GM23338 (cell line): Measurements from ENCODE around the gene C1orf174. TPM values are rescaled to one million over a fixed set of nuclear protein-coding genes. Genes with fewer than 3 reads are reported as not detected.

ENCODE experiments used
- ATAC-seq: fragments of 200-7000 bp; cut with Tn5 transposase; 3 replicates; pipeline ENCODE4 v1.9.1; 2020
- DNase-seq: peaks from one replicate; pipeline ENCODE4 v3.0.0-alpha.2; 2015; ENCODE audit warnings: low spot score
- H2AFZ ChIP-seq: fragments of 200-600 bp; sonication (generic); 2 replicates; pipeline ENCODE4 v1.8.0; 2016; ENCODE audit warnings: antibody characterized with exemption, mild to moderate bottlenecking, moderate library complexity
- H3F3A ChIP-seq: fragments of 200-600 bp; sonication (generic); replicated peaks from 2 replicates; pipeline ENCODE4 v1.8.0; 2017; ENCODE audit warnings: antibody characterized with exemption, mixed run types, low read depth
- H3K27ac ChIP-seq: fragments of 200-600 bp; sonication (generic); 2 replicates; pipeline ENCODE4 v1.6.1; 2016; ENCODE audit warnings: low read depth
- H3K27me3 ChIP-seq: fragments of 200-600 bp; sonication (generic); 2 replicates; pipeline ENCODE4 v1.8.0; 2016; ENCODE audit warnings: mild to moderate bottlenecking, mixed run types, moderate library complexity; ENCODE audit not compliant: insufficient read depth
- H3K36me3 ChIP-seq: fragments of 200-600 bp; sonication (generic); 2 replicates; pipeline ENCODE4 v1.8.0; 2016; ENCODE audit warnings: mild to moderate bottlenecking; ENCODE audit not compliant: insufficient read depth
- H3K4me1 ChIP-seq: fragments of 200-600 bp; sonication (generic); 2 replicates; pipeline ENCODE4 v1.8.0; 2016; ENCODE audit warnings: mild to moderate bottlenecking, moderate library complexity; ENCODE audit not compliant: insufficient read depth
- H3K4me2 ChIP-seq: fragments of 200-600 bp; sonication (generic); 2 replicates; pipeline ENCODE4 v1.7.1; 2017; ENCODE audit warnings: mixed run types
- H3K4me3 ChIP-seq: fragments of 200-600 bp; sonication (generic); 2 replicates; pipeline ENCODE4 v1.6.1; 2016; ENCODE audit warnings: mixed run types
- H3K79me2 ChIP-seq: fragments of 200-600 bp; sonication (generic); replicated peaks from 2 replicates; pipeline ENCODE4 v1.8.0; 2017; ENCODE audit warnings: mild to moderate bottlenecking; ENCODE audit not compliant: insufficient read depth
- H3K9me2 ChIP-seq: fragments of 200-600 bp; sonication (generic); 2 replicates; pipeline ENCODE4 v1.8.0; 2017; ENCODE audit not compliant: insufficient read depth
- H4K20me1 ChIP-seq: fragments of 200-600 bp; sonication (generic); replicated peaks from 2 replicates; pipeline ENCODE4 v1.8.0; 2017; ENCODE audit warnings: mild to moderate bottlenecking; ENCODE audit not compliant: insufficient read depth
- H3K27ac Mint-ChIP-seq: 2 replicates; pipeline ENCODE4 v1.8.0; 2020; ENCODE audit warnings: inconsistent platforms, mild to moderate bottlenecking, moderate library complexity, mixed read lengths
- H3K27me3 Mint-ChIP-seq: 3 replicates; pipeline ENCODE4 v1.8.0; 2022; ENCODE audit warnings: low read depth, mild to moderate bottlenecking, moderate library complexity, mixed read lengths, inconsistent platforms; ENCODE audit not compliant: insufficient read depth, poor library complexity
- H3K36me3 Mint-ChIP-seq: 3 replicates; pipeline ENCODE4 v1.8.0; 2021; ENCODE audit warnings: low read depth, mild to moderate bottlenecking, inconsistent platforms, moderate library complexity, mixed read lengths
- H3K4me1 Mint-ChIP-seq: 3 replicates; pipeline ENCODE4 v1.8.0; 2020; ENCODE audit warnings: mild to moderate bottlenecking, inconsistent platforms, mixed read lengths
- H3K4me3 Mint-ChIP-seq: 3 replicates; pipeline ENCODE4 v1.8.0; 2021; ENCODE audit warnings: moderate library complexity, mild to moderate bottlenecking, inconsistent platforms, mixed read lengths
- H3K9me3 Mint-ChIP-seq: 3 replicates; pipeline ENCODE4 v1.8.0; 2020; ENCODE audit warnings: moderate library complexity, mild to moderate bottlenecking, inconsistent platforms, mixed read lengths
- CREB1 ChIP-seq: fragments of 250-450 bp; sonication (Bioruptor Pico); IDR thresholded peaks from 2 replicates; pipeline ENCODE4 v1.5.0; 2020; ENCODE audit warnings: low read depth, mild to moderate bottlenecking, moderate library complexity
- EZH2 ChIP-seq: fragments of 200-600 bp; sonication (generic); IDR thresholded peaks from one replicate; pipeline ENCODE4 v1.8.0; 2017; ENCODE audit warnings: antibody characterized with exemption, mild to moderate bottlenecking, low read depth; ENCODE audit not compliant: unreplicated experiment
- EZH2phosphoT487 ChIP-seq: fragments of 200-600 bp; sonication (generic); IDR thresholded peaks from one replicate; pipeline ENCODE4 v1.8.1; 2018; ENCODE audit warnings: antibody characterized with exemption; ENCODE audit not compliant: unreplicated experiment
- JUNB ChIP-seq: IDR thresholded peaks from one replicate; pipeline ENCODE4 v1.6.1; 2016; ENCODE audit warnings: antibody characterized with exemption; ENCODE audit not compliant: unreplicated experiment
- NANOG ChIP-seq: IDR thresholded peaks from 2 replicates; pipeline ENCODE4 v1.6.1; 2016; ENCODE audit warnings: antibody characterized with exemption, borderline replicate concordance
- STAT1 ChIP-seq: IDR thresholded peaks from one replicate; pipeline ENCODE4 v1.6.1; 2016; ENCODE audit warnings: antibody characterized with exemption; ENCODE audit not compliant: unreplicated experiment
- ZNF114 ChIP-seq: fragments of 250-450 bp; sonication (Bioruptor Pico); IDR thresholded peaks from 2 replicates; pipeline ENCODE4 v1.5.0; 2020; ENCODE audit warnings: mild to moderate bottlenecking, moderate library complexity
- ZNF331 ChIP-seq: fragments of 250-450 bp; sonication (Bioruptor Pico); IDR thresholded peaks from 2 replicates; pipeline ENCODE4 v1.5.0; 2020; ENCODE audit warnings: low read depth, mild to moderate bottlenecking, moderate library complexity
- polyA plus RNA-seq: library from polyadenylated mRNA; unstranded; fragments of >200 nt; fragmentation: Nextera tagmentation; extraction: Ambion mirVana; gene quantifications from 2 replicates; pipeline ENCODE4 v1.2.1, GENCODE V29; 2016
- total RNA-seq: library from RNA; depleted of rRNA; stranded (reverse); fragments of >200 nt; shearing (Covaris generic); gene quantifications from 2 replicates; pipeline ENCODE4 v1.2.3, GENCODE V29; 2014
- TF ChIP-seq, protein P1 (sequence below): fragments of 250-450 bp; sonication (Bioruptor Pico); IDR thresholded peaks from 2 replicates; pipeline ENCODE4 v1.5.0; 2020; ENCODE audit warnings: mild to moderate bottlenecking, moderate library complexity
- TF ChIP-seq, protein P2 (sequence below), 2 experiments: fragments of 200-600 bp in 1 of 2; sonication (generic) in 1 of 2; conservative IDR thresholded peaks; 2 replicates each; pipeline versions ENCODE4 v1.5.1 to v1.6.1; 2016 to 2017; ENCODE audit warnings: antibody characterized with exemption in 2 of 2, low read depth in 2 of 2, mild to moderate bottlenecking in 2 of 2, moderate library complexity in 1 of 2

Gene C1orf174
- total and polyA plus RNA-seq, 2 experiments from 2014 or later = 28.5 to 28.7 TPM

DNA sequence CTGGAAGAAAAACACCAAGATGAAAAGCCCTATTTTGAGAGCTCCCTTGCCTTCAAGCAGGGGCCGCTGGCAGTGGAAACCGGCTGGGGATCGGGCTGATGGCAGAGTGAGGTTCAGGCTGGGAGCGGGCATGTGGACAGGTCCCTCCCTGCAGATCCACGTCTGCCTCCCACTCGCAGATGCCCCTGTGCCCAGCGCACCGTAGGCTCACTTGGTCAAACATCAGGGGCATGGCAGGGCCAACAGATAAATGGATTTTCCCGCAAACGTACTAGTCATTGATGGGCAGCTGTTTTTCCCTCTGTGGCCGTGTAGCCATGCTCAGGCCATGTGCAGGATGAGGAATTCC lies 6.6 kb upstream of the C1orf174 start (continued):
- TF ChIP-seq, protein P1, sequence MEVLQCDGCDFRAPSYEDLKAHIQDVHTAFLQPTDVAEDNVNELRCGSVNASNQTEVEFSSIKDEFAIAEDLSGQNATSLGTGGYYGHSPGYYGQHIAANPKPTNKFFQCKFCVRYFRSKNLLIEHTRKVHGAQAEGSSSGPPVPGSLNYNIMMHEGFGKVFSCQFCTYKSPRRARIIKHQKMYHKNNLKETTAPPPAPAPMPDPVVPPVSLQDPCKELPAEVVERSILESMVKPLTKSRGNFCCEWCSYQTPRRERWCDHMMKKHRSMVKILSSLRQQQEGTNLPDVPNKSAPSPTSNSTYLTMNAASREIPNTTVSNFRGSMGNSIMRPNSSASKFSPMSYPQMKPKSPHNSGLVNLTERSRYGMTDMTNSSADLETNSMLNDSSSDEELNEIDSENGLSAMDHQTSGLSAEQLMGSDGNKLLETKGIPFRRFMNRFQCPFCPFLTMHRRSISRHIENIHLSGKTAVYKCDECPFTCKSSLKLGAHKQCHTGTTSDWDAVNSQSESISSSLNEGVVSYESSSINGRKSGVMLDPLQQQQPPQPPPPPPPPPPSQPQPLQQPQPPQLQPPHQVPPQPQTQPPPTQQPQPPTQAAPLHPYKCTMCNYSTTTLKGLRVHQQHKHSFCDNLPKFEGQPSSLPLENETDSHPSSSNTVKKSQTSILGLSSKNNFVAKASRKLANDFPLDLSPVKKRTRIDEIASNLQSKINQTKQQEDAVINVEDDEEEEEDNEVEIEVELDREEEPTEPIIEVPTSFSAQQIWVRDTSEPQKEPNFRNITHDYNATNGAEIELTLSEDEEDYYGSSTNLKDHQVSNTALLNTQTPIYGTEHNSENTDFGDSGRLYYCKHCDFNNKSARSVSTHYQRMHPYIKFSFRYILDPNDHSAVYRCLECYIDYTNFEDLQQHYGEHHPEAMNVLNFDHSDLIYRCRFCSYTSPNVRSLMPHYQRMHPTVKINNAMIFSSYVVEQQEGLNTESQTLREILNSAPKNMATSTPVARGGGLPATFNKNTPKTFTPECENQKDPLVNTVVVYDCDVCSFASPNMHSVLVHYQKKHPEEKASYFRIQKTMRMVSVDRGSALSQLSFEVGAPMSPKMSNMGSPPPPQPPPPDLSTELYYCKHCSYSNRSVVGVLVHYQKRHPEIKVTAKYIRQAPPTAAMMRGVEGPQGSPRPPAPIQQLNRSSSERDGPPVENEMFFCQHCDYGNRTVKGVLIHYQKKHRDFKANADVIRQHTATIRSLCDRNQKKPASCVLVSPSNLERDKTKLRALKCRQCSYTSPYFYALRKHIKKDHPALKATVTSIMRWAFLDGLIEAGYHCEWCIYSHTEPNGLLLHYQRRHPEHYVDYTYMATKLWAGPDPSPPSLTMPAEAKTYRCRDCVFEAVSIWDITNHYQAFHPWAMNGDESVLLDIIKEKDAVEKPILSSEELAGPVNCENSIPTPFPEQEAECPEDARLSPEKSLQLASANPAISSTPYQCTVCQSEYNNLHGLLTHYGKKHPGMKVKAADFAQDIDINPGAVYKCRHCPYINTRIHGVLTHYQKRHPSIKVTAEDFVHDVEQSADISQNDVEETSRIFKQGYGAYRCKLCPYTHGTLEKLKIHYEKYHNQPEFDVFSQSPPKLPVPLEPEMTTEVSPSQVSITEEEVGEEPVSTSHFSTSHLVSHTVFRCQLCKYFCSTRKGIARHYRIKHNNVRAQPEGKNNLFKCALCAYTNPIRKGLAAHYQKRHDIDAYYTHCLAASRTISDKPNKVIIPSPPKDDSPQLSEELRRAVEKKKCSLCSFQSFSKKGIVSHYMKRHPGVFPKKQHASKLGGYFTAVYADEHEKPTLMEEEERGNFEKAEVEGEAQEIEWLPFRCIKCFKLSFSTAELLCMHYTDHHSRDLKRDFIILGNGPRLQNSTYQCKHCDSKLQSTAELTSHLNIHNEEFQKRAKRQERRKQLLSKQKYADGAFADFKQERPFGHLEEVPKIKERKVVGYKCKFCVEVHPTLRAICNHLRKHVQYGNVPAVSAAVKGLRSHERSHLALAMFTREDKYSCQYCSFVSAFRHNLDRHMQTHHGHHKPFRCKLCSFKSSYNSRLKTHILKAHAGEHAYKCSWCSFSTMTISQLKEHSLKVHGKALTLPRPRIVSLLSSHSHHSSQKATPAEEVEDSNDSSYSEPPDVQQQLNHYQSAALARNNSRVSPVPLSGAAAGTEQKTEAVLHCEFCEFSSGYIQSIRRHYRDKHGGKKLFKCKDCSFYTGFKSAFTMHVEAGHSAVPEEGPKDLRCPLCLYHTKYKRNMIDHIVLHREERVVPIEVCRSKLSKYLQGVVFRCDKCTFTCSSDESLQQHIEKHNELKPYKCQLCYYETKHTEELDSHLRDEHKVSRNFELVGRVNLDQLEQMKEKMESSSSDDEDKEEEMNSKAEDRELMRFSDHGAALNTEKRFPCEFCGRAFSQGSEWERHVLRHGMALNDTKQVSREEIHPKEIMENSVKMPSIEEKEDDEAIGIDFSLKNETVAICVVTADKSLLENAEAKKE (CRISPR knock-in tag) = no peak
- TF ChIP-seq EZH2 (no peak), NANOG (no peak), EZH2phosphoT487 (no peak), ZNF331 (CRISPR knock-in tag) (no peak), ZNF114 (CRISPR knock-in tag) (no peak), STAT1 (no peak), CREB1 (CRISPR knock-in tag) (no peak)

DNA sequence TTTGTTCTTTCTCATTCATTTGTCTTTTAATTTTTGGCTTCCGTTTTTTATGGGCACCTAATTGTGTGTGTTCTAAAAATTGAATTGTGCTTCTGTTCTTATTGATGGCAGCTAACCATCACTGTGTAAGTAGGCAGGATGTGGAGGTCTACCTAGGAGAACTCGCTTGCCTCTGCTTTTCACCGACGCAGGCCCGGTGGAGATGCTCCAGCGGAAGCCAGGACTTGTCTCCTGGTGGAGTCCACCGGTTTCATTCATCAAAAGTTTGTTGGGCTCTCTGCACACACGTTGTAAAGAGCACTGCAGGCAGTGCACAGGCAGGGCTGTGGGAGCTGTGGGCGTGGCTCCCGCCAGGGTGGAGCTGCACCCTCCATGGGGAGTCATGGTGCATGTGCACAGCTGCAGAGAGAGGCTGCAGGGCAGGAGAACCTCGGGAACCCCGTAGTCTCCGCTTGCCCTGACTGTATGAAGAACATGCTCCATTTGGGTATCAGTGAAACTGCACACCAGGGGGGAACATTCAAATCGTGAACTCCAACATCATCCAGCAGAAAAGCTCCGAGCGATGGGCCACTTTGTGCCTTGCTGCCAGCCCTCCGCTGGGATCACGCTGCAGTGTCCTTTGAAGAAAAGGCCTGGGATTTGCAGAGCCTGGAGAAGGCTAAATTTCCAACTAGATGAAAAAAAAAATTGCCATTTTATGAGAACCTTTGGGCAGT lies 6.0 kb upstream of the C1orf174 start:
- no peaks in the 10 kb centered on the region; the same call in 2 of the 3 replicates for H3K36me3 Mint-ChIP-seq
- DNase-seq = no peak
- no peaks in the 10 kb centered on the region for H3K36me3 ChIP-seq
- H3K27me3 Mint-ChIP-seq = peaks cover 13% of the 10 kb centered on the region
- H3K27ac Mint-ChIP-seq = no peak overlapping the region
- no peaks in the 10 kb centered on the region for H3F3A ChIP-seq
- H3K4me1 Mint-ChIP-seq = peaks cover 22% of the 10 kb centered on the region
- H3K27me3 ChIP-seq = no peaks in the 10 kb centered on the region
- peaks cover 2% of the 10 kb centered on the region; the same call in 1 of the 3 replicates for H3K9me3 Mint-ChIP-seq
- H3K4me2 ChIP-seq = no peak overlapping the region
- H3K9me2 ChIP-seq = no peaks in the 10 kb centered on the region
- no peak overlapping the region for H3K27ac ChIP-seq
- H3K4me3 ChIP-seq = no peak overlapping the region
- H2AFZ ChIP-seq = no peak overlapping the region
- no peaks in the 10 kb centered on the region for H4K20me1 ChIP-seq
- no peak for ATAC-seq
- no peaks in the 10 kb centered on the region for H3K4me1 ChIP-seq
- H3K79me2 ChIP-seq = no peaks in the 10 kb centered on the region
- no peak overlapping the region for H3K4me3 Mint-ChIP-seq
- TF ChIP-seq STAT1 (no peak), ZNF331 (CRISPR knock-in tag) (no peak), JUNB (no peak), EZH2phosphoT487 (no peak), NANOG (no peak)
- TF ChIP-seq, protein P2, sequence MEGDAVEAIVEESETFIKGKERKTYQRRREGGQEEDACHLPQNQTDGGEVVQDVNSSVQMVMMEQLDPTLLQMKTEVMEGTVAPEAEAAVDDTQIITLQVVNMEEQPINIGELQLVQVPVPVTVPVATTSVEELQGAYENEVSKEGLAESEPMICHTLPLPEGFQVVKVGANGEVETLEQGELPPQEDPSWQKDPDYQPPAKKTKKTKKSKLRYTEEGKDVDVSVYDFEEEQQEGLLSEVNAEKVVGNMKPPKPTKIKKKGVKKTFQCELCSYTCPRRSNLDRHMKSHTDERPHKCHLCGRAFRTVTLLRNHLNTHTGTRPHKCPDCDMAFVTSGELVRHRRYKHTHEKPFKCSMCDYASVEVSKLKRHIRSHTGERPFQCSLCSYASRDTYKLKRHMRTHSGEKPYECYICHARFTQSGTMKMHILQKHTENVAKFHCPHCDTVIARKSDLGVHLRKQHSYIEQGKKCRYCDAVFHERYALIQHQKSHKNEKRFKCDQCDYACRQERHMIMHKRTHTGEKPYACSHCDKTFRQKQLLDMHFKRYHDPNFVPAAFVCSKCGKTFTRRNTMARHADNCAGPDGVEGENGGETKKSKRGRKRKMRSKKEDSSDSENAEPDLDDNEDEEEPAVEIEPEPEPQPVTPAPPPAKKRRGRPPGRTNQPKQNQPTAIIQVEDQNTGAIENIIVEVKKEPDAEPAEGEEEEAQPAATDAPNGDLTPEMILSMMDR (conservative IDR thresholded peaks at IDR 0.05; ENCODE audit: low read depth in 2 of 2) = no peak
